Fibroblast of skin of back (primary cell): ENCODE measurements around the gene PIGA. TPM values are rescaled to one million over a fixed set of nuclear protein-coding genes. Genes with fewer than 3 reads are reported as not detected.
A peak's percentile ranks its signal among the peaks of the same experiment; 100 is the strongest.

Experiments used
- DNase-seq: peaks from one replicate; pipeline ENCODE4 v3.0.0-alpha.2; 2013
- polyA plus RNA-seq, 2 experiments: library from polyadenylated mRNA; unstranded; fragments of 120-200 nt; gene quantifications; one replicate each; pipeline ENCODE4 v1.2.1, GENCODE V29; 2013; ENCODE audit not compliant: insufficient read length in 2 of 2

The PIGA gene
- polyA plus RNA-seq (2013, experiment 1 of 2; ENCODE audit: insufficient read length) = 9.0 TPM
- 6.0 TPM for polyA plus RNA-seq (2013, experiment 2 of 2; ENCODE audit: insufficient read length)

DNA sequence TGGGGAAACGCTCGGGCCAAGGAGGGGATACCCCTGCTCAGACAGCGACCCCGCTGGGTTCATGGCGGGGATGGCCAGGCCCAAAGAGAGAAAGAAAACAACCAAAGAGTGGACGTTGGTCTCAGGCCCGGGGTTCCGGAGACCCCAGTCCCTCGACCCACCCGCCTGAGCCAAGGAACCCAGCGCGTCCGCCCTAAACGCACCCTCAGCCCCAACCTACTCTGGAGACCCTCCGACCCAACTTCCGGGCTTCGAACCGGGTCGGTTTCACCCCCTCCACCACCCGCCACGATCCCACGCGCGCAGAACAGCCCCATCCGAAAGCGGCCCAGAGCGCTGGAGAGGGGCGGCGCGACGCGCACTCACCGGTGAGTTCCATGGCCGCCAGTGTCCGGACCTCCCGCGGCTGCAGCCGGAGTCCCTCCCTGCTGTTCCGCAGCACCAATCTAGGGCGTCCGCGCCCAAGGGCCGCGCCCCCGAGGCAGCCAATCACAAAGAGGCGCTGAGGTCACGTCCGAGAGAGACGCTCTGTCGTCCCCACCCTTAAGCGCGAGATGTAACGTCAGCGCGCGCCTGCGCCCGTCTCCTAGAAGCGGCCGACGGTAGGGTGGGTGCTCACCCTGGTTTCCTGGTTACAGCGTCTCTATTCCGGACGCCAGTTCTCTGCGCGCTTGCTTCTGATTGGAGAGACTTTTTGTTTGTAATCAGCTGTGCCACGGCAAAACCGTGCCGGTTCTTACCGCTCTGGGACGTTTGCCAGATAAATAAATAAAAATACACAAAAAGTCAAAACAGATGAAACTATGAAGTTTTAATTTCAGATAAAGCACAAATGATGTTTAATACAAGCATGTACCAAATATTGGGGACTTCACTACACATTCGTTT is at the start of gene PIGA:
Gene PIGA, minus strand, starts transcription at position 389 of the 888 bp plus-strand sequence. CDS start 3,593 bp downstream, outside the sequence.
- DNase-seq = peak; percentile 97

DNA sequence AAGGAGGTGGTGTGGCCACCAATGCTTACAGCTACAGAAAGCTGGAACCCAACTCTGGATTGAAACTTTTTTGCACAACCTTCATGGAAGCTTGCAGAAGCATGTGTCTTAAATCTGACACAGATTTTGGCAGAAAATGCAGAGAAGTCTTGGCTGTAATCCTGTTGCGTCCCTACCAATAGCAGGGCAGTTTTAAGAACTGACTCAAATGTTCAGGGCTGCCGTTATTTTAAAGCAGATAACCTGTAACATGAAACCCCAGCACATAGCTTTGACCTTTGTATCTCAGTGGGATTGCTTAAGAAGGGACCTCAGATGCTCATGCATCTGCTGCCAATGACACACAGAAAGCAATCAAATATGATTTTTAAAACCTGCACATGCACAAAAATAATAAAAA is 49.0 kb upstream of the PIGA start, which contains the start of gene VEGFD:
Gene VEGFD, minus strand, starts transcription at position 110 of the 400 bp plus-strand sequence. CDS start 467 bp downstream, outside the sequence.
- no peak for DNase-seq

- no peak for DNase-seq
Observed at GRCh38 chrX:15382813-15383212, 47.5 kb upstream of the PIGA start.

- DNase-seq = peak; percentile 31
Observed at GRCh38 chrX:15376956-15377355, 41.6 kb upstream of the PIGA start.

- no peak for DNase-seq
Observed at GRCh38 chrX:15373976-15374375, 38.7 kb upstream of the PIGA start.

DNA sequence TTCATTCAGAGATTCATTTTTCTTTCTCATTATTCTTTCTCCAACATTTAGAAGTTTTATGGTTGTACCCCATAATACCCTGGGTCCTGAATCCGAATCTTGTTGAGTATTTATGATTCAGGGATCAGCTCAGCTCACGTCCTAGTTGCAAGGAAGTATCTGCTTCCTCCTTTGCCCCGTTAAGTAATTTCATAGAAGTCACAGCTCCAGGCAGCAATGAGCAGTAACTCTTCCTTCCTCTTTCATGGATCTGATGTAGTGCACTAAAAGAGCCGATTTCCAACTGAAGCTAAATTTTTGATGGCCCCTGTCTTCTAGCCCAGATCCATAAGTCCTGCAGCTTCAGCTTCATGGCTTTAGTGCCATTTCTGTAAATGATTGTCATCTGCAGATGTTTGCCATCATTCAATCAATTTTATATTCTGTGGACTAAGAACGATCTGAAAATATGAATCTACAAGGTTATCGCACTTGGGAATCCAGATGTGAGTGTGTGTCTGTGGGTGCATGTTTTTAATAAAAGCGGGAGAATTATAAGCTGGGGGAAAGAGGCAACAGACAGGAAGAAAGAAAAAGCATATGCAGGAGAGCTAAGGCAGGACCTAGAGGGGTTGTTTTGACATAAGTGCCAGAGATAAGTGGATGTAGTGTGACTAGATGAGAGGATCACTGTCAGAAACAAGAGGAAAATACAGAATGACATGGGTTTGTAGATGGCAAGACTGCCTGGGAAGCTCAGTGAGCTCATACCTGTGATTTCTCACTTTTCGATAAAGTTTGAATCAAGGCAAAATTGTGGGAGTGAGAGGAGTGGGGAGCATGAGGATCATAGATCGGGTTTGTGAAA is 31.4 kb upstream of the PIGA start:
- DNase-seq = no peak

DNA sequence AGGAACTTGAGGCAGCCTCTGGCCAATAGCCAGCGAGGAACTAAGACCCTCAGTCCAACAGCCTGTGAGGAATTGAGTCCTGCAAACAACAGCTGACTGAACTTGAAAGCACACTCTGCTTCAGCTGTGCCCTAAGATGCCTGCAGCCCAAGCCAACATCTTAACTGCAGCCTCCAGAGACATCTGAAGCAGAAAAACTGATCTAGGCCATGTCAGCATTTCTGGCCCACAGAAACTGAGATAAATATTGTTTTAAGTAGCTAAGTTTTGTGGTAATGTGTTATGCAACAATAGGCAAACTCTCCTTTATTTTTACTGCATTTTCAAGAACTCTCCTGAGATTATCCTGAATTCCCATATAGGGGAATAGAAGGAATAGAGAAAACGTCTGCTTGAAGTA is 24.4 kb upstream of the PIGA start:
- no peak for DNase-seq

DNA sequence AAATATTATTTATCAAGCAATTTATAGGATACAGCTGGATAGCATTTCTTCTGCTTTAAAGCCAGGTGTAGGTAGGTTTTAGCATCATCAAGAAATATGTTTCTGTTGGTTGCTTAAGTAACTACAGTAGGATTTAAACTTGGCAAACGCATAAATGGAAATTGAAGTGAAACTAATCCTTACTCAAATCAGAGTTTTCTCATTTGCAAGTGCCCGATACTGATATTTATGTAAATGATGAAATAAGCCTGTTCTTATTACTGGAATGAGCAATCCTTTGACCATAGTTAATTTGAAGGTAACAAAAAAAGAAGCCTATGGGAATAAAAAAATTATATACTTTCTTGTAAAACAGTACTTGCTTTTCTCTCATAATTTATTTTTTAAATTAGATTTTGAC is 23.2 kb upstream of the PIGA start:
- no peak for DNase-seq

DNA sequence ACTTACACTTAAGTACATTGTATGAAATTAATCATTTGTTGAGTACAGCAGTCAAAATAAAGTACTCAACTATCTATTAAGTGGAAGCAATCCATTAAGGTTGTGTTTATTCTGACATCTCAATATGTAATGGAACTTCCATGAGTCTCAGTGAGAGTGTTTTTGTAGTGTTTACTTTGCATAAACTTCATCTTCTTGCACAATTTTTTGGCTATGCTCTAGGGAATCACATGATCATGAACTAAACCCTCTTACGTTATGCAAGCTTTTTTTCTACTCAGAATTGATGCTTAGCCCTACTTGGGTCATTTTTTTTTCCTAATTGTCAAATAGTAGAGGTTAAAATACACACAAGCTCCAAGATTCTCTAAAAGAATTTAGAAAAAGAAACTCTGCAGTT is 21.1 kb upstream of the PIGA start:
- no peak for DNase-seq

DNA sequence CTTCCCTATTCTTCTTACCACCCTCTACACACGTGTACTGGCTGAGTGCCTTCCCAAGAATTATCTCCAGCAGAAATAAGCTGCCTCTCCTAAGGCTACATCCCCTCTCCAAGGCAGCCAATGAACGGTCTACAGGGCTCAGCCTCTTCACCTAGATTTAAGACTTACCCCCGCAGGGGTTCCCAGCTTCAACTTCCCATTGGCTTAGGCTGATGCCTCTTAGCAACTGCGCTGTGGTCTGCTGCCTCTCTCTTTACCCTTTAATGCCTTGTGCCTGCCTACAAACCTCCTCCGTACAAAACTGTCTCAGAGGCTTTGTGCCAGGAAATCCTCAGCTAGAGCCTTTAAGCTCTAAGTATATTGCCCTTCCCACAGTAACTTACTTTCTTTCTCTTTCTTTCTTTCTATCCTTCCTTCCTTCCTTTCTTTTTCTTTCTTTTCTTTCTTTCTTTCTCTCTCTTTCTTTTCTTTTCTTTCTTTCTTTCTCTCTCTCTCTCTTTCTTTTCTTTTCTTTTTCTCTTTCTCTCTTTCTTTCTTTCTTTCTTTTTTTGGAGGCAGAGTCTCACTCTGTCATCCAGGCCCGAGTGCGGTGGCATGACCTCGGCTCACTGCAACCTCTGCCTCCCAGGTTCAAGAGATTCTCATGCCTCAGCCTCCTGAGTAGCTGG is 15.1 kb upstream of the PIGA start:
- no peak for DNase-seq

DNA sequence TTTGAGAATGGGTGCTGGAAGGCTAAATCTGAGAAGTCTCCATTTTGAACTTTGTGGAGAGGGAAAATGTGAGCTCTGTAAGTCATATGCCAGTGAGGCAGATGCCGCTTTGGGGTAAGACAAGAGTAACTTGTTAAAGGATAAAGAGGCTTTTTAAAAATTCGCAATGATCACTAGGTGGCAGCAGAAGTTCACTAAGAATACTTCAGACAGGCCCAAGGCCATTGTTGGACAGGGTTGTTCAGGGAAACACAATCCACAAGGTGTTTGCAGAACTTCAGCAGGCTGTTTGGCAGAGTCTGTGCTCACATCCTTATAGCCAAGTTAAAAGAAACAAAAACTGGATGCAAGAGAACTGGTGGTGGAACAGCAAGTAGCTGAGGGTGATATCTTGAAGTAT is 13.7 kb upstream of the PIGA start:
- DNase-seq = peak; percentile 52

DNA sequence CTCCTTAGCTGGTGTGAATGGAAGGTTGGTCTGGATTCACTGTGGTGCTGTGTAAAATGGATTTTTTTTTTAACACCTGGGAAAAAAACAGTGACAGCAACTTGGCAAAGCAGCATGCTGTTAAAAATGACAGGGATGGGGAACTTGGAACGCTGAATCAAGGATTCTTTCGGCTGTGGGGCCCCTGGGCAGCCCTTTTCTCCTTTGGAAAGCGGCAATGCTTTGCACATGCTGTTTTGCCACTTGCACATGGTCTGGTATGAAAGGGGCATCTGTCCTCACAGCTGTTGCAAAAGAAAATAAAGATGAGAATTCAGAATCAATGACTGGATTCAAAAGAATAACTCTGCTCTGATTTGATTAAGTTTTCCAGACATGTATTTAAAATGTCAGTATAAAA is 10.7 kb upstream of the PIGA start:
- no peak for DNase-seq

DNA sequence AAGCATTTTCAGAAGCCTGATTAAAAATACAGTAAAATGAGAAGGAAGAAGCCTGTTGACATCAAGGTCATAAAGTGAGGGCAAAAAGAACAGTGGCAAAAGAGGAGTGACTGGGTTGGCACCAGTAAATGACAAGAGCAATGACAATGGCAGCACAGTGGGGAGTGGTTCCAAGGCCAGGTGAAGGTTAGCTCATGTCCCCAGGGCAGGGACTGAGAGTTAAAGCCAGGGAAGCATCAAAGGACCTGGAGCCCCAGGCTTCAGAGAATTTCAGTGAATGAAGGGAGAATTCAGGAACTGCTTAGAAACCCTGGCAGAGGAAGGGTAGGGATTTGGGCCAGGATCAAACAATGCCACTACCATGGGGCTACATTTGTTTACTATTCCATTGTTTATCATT is 8.8 kb upstream of the PIGA start:
- DNase-seq = no peak

GRCh38 chrX:15343075-15343476 is 7.8 kb upstream of the PIGA start:
- peak; percentile 21 for DNase-seq

DNA sequence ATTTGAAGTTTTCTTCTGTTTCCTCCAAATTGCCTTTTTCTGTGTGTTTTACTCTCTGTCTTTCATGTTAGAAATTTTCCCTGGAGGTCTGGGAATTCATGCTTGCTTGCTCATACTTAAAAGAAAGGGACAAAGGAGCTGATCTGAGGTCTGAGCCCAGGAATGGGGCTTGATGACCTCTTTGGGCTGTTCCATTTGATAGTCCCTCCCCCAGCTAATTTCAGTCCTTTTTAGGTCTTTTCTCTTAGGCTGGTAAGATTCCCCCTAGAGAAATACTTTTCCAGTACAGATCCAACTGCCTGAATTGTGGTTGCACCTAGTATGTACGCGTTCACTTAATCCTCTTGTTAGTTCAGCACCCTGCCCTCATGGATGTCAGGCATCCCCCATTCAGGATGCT is 5.5 kb upstream of the PIGA start:
- DNase-seq = no peak

- peak; percentile 55 for DNase-seq
Observed at GRCh38 chrX:15336023-15336413, 695 bp upstream of the PIGA start.

GRCh38 chrX:15334561-15334960 is 762 bp downstream of the PIGA start:
- peak; percentile 34 for DNase-seq

GRCh38 chrX:15328821-15329220 is 6.5 kb downstream of the PIGA start:
- DNase-seq = no peak

GRCh38 chrX:15328131-15328530 is 7.2 kb downstream of the PIGA start:
- DNase-seq = no peak

DNA sequence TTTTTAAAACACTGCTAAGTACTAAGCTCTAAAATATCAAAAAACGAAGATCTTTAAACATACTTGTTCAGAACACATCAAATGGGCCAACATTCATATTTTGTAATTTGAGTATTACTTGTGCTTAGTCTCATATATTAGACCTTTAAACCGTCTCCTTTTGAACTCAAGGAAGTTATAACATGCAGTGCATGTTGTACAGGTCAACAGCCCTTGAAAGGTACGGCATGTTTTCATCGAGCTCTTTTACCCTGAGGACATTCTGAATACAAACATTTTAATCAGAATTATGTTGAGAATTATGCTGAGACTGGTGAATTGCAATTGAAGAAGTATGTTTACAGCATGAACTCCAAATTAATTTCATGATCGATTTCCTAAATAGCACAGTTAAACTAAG is 12.9 kb downstream of the PIGA start:
- no peak for DNase-seq

DNA sequence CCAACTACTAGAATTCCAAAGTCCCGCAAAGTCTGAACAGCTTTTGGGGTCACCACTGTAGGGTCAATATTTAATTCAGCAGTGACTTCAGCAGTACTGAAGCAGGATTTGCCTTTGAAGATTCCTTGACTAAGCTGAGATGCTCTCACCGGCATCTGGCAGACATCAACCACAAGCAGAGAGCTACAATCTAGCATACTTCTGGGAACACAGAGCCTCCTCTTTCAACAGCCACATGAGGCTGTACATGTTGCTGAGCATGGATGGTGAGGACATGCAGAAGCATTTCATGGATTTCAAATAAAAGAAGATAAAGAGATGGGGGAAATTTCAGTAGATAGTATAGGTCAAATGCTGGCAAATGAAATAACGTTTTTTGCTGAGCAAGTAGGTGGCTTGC is 13.3 kb downstream of the PIGA start:
- DNase-seq = no peak

GRCh38 chrX:15321447-15321846 is 13.9 kb downstream of the PIGA start:
- DNase-seq = no peak

DNA sequence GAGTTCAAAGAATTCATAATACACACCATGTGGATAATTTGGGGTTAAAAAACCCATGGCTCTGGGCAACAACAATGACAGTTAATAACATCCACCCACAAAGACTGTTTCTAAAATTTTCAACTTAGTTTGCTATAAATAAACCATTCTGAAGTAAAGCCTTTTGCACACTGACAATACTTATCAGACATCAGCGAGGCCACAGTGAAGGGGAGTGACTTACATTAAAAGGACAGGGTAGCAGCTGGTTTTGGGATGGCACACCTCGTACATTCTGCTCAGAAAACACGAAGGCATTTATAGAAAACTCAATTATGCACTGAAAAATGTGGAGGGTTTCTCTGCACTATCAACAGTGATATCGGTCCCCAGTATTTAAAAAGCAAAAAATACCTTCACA is 15.0 kb downstream of the PIGA start:
- no peak for DNase-seq
